Panc1 (cell line): ENCODE measurements around the gene HOXD3.

ENCODE experiments used
- POLR2AphosphoS5 ChIP-seq: IDR thresholded peaks from 2 replicates; pipeline ENCODE4 v1.6.1; 2012; ENCODE audit warnings: mild to moderate bottlenecking, low read depth, low read length, moderate library complexity
- SIN3A ChIP-seq: IDR thresholded peaks from 2 replicates; pipeline ENCODE4 v1.6.1; 2012; ENCODE audit warnings: low read depth, mild to moderate bottlenecking, low read length, moderate library complexity, borderline replicate concordance; ENCODE audit not compliant: insufficient read depth
- TF ChIP-seq, protein P1 (sequence below): fragments of 450-650 bp; IDR thresholded peaks from 2 replicates; pipeline ENCODE4 v1.5.1; 2017; ENCODE audit warnings: mild to moderate bottlenecking
- TF ChIP-seq, protein P2 (sequence below), 2 experiments: IDR thresholded peaks; 2 replicates each; pipeline ENCODE4 v1.6.1; 2011 to 2012; ENCODE audit warnings: low read depth in 2 of 2, control low read depth in 1 of 2, low read length in 1 of 2, mild to moderate bottlenecking in 1 of 2, moderate library complexity in 1 of 2; ENCODE audit not compliant: insufficient read depth in 1 of 2

GRCh38 chr2:176163672-176164056 is 6.6 kb downstream of the HOXD3 start:
- TF ChIP-seq, protein P1, sequence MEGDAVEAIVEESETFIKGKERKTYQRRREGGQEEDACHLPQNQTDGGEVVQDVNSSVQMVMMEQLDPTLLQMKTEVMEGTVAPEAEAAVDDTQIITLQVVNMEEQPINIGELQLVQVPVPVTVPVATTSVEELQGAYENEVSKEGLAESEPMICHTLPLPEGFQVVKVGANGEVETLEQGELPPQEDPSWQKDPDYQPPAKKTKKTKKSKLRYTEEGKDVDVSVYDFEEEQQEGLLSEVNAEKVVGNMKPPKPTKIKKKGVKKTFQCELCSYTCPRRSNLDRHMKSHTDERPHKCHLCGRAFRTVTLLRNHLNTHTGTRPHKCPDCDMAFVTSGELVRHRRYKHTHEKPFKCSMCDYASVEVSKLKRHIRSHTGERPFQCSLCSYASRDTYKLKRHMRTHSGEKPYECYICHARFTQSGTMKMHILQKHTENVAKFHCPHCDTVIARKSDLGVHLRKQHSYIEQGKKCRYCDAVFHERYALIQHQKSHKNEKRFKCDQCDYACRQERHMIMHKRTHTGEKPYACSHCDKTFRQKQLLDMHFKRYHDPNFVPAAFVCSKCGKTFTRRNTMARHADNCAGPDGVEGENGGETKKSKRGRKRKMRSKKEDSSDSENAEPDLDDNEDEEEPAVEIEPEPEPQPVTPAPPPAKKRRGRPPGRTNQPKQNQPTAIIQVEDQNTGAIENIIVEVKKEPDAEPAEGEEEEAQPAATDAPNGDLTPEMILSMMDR = no peak
- TF ChIP-seq POLR2AphosphoS5 = no peak
- no peak for TF ChIP-seq SIN3A
- TF ChIP-seq, protein P2, sequence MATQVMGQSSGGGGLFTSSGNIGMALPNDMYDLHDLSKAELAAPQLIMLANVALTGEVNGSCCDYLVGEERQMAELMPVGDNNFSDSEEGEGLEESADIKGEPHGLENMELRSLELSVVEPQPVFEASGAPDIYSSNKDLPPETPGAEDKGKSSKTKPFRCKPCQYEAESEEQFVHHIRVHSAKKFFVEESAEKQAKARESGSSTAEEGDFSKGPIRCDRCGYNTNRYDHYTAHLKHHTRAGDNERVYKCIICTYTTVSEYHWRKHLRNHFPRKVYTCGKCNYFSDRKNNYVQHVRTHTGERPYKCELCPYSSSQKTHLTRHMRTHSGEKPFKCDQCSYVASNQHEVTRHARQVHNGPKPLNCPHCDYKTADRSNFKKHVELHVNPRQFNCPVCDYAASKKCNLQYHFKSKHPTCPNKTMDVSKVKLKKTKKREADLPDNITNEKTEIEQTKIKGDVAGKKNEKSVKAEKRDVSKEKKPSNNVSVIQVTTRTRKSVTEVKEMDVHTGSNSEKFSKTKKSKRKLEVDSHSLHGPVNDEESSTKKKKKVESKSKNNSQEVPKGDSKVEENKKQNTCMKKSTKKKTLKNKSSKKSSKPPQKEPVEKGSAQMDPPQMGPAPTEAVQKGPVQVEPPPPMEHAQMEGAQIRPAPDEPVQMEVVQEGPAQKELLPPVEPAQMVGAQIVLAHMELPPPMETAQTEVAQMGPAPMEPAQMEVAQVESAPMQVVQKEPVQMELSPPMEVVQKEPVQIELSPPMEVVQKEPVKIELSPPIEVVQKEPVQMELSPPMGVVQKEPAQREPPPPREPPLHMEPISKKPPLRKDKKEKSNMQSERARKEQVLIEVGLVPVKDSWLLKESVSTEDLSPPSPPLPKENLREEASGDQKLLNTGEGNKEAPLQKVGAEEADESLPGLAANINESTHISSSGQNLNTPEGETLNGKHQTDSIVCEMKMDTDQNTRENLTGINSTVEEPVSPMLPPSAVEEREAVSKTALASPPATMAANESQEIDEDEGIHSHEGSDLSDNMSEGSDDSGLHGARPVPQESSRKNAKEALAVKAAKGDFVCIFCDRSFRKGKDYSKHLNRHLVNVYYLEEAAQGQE (IDR thresholded peaks at IDR 0.05; ENCODE audit: insufficient read depth in 1 of 2, low read depth in 2 of 2, low read length in 1 of 2) = no peak
